IPS DF 4.7 (cell line): ENCODE data around the gene GPR18.
"Not testable (repeated sequence)": the region's sequence is repeated elsewhere in the genome, so short reads cannot be mapped to it uniquely, and the experiment has no call there.

Experiments
- DNase-seq: peaks from one replicate; pipeline ENCODE4 v3.0.0-alpha.2; 2013; ENCODE audit warnings: low spot score; ENCODE audit errors: extremely low read depth

The GPR18 gene

DNA sequence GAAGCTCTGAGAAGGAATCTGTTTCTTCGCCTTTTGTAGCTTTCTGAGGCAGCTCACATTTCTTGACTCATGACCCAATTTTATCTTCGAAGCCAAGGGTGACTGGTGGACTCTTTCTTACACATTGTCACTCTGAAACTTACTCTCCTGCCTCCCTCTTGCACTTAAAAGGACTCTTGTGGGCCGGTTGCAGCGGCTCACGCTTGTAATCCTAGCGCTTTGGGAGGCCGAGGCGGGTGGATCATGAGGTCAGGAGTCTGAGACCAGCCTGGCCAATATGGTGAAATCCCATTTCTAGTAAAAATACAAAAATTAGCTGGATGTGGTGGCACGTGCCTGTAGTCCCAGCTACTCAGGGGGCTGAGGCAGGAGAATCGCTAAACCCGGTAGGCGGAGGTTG, 27.6 kb downstream of the GPR18 start:
- not testable (repeated sequence) for DNase-seq

DNA sequence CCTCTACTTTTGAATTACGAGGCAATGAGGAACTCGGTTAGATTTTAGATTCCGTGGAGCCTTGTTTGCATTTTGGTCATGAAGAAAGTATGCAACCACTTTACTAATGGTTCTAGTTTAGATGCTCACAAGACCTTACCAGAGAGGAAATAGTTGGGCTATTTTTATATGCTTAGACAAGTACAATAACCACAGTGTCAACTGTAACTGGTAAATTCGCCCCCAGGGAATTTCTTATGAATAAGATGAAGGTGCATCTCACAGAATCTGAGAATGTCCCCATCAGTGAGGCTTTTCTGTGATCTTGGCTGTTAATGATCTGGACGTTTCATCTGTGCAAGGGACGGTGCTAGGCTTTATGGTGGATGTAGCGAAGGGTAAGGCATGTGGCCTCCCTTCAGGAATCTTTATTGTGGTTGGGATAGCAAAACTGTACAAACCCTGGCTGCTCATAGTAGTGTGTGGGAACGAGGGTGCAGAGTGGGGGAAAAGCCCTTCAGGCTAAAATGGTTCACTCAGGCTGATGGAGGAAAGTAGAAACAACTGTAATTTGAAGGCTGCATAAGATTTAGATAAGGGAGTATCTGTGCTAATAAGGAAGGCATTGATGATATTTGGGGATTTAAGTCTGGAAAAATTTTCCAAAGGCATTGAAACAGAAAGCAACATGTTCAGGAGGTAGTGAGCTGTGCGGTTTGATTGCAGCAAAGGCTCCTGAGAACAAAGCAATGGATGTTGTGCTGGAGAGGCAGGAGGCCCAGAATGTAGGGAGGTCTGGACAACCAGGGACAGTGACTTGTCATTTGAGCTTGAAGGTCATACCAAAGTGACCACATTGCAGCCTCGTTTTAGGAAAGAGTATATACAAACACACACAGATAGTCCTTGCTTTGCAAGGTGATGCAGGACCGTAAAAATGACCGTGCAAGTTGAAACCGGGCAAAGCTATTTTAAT, 29.2 kb downstream of the GPR18 start:
- DNase-seq = no peak

DNA sequence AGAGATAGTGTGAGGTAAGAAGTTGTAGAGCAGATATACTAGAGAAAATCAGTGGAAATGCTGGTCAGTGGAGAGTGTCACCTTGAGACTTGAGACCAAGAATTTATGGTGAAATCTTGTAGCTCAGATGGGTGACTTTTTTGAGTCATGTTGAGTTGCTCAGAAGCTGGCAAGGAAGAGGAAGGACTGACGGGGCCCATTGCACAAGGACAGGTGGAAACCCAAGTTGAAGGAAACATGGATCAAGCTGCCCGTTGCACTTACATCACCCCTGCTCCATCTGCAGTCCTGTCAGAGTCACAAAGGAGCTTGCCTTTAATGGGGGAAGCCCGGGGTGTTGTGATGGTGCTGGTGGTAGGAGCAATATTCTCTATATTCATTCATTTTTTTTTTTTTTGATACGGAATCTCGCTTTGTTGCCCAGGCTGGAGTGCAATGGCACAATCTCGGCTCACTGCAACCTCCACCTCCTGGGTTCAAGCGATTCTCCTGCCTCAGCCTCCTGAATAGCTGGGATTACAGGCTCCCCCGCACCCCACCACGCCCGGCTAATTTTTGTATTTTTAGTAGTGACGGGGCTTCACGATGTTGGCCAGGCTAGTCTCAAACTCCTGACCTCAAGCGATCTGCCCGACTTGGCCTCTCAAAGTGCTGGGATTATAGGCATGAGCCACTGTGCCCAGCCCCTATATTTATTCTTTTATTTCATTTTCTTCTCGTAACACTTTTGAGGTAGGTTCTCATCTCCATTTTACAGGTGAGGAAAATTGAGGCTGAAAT, 30.1 kb downstream of the GPR18 start:
- no peak for DNase-seq

DNA sequence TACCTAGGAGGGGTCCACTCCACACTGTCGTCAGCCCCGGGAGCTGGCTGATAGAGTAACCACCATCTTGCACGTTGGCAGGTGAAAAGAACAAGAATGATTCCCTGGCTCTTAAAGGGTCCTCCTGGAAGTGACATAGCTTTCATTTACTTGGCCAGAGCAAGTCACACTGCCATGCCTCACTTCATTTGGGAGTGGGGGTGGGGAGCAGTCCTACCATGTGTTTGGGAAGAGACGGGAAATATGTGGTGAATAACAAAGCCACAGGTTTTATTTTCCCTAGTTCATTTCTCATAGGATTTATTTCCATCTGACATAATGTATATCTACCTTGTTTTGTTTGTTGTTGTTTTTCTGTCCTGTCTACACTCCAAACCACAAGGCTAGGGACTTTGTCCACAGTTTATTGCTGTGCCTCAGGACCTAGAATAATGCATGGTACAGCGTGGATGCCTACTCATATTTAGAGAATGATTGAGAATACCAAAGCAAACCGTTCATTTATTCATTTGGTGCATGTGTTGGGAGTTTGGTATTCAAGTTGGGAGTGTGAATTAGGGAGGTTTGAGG, 30.8 kb downstream of the GPR18 start:
- DNase-seq = no peak

DNA sequence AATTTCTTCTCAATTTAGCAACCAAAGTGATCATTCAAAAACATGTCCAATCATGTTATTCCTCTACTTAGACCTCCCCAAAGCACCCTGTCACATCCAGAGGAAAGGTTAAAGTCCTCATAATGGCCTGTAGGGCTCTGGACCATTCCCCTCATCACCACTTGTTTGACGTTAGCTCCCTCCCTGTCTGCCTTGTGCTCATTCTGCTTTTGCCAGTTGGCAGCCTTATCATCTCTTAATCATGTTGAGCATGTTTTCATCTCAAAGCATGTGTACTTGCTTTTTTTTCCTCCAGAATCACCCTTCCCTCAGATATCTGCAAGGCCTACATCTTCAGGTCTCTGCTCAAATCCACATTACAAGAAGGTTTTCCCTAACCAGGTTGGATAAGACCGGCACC, 31.7 kb downstream of the GPR18 start:
- no peak for DNase-seq

DNA sequence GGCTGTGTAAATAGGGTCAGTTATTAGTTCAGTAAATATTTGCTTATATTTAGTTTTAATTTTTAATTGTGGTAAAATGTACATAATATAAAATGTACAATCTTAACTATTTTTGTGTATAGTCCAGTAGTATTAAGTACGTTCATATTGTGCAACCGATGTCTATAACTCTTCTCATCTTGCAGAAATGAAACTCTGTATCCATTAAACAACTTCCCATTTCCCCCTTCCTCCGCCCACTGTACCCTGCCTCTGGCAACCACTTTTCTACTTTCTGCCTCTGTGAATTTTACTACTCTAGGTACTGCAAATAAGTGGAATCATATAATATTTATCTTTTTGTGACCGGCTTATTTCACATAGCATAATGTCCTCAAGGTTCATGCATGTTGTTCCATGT, 33.1 kb downstream of the GPR18 start:
- DNase-seq = no peak

DNA sequence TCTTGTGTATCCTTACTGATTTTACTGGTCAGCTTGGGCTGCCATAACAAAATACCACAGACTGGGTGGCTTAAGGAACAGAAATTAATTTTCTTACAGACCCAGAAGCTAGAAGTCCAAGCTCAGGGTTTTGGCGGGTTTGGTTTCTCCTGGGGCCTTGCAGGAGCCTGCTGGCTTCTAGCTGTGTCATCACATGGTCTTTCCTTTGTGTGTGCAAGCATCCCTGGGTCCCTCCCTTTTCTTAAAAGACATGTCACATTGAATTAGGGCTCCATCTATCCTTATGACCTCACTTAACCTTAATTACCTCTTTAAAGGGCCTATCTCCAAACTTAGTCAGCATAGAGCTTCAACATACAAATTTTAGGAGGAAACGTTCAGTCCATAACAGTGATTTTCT, 34.2 kb downstream of the GPR18 start:
- DNase-seq = no peak

DNA sequence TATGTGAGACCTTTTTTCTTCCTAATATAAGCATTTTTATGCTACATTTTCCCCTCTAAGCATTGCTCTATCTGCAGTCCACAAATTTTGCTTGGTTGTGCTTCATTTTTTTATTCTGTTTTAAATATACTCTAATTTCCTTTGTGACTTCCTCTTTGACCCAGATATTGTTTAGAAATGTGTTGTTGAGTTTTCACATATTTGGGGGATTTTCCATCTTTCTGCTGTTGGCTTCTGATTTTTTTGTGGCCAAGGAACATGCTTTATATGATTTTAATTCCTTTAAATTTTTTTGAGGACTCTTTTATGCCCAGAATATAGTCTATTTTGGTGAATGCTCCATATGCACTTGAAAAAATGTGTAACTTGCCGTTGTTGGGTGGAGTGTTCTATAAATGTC, 34.6 kb downstream of the GPR18 start:
- no peak for DNase-seq

DNA sequence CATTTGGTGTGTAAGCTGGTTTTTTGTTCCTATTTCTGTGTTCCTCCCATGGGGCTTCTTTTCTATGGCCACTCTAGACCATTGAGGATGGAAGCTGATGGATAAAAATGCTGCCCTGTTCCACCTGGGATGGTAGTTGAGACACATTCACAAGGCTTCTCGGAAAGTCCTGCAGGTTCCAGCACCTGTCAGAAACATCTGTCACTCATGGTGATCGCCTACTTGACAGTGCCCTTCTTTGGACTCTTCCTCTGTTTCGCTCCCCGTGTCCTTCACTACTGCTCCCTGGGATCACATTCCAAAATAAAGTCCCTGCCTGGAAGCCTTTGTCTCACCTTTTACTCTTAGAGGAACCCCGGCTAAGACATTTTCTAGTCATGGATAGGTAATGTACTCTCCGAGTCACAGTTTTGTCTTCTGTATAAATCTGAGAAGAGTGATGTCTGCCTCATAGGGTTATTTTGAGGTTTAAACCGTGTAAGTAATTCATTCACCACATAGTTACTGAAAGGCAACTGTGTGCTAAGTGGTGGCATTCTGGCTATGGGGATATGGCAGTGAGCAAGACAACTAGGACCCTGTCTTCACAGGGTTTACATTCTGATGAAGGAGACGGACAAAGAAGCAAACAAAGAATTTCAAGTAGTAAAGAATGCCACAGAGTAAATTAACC, 36.5 kb downstream of the GPR18 start:
- no peak for DNase-seq

DNA sequence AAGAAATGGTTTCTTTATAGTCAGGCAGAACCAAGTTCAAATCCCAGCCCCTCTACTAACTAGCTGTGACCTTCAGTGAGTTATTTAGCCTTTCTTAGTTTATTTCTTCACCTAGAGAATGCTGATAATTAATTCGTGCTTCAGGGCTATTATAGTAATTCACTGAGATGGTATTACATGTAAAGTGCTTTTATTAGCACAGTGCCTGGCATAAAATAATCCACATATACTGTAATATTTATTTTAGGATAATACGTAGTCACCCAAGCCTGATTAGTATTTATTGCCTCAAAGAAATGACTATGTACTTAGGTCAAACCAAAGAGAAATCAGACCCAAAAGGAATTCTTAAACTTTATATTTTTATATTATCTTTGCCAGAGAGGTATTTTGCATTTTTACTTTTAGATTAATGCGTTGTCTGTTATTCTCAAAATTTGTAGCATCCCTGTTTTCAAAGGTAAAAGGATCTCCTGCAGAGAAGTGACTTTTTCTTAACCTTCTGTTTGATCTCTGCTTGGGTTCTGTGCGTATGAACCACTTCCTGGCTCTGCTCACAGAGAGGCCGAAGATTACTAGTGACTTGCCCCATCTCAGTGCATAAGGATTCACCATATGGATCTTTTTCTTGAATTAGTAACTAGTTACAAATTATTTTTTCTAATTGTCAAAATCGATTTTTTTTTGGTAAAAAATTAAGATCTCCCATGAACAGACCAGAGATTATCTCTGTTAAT, 37.8 kb downstream of the GPR18 start:
- no peak for DNase-seq

DNA sequence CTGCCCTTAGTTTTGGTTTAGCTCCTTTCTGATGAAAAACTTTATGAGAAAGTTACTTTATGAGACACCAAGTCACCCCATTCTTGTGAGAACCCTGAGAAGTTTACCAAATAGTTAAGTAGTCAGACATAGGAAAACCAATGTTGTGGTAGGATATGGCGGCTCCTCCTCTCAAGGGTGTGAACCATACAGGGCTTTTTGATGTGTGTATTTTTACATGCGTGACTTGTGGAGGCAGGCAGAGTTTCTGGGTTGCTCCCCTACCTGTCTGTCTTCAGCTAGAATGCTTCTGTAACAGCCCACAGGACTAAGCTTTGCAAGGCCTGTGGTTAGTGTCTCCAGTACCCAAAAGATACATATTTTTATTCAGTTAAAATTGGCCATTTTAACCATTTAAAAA, 39.2 kb downstream of the GPR18 start:
- DNase-seq = no peak

DNA sequence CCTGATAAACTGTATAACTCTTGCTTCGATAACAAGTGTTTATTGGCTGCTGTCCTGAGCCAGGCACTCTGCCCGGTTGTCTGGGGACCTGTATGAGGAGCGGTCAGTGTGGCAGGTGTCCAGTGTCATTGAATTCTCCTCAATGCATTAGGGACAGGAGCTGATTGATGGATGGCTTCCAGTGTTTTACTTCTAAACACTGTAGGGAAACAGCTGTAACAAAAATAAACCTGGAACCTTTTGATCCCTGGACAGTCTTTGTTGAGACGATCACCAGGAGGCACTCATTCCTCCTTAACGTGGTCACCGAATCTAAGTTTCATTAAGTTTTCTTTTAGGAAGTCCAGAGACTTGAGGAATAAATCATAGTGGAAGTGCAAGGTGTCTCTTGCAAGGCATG, 39.6 kb downstream of the GPR18 start:
- no peak for DNase-seq

DNA sequence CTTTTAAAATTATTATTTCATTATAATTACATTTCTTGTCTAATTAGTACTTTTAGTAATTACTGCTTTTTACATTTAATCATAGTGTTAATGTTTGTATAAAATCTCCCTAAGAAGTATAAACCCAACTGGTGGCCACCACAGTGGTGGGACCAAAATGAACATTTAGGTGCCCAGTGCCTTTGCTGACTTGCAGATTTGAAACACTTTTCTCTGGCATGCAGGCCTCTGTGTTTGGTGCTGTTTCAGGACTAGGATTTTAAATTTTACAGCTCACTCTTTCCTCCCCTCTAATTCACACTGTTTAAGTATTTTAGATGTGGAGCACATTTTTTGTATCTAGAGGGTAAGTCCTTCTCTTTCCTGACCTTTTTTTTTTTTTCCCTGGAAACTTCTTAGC, 40.1 kb downstream of the GPR18 start:
- DNase-seq = no peak

DNA sequence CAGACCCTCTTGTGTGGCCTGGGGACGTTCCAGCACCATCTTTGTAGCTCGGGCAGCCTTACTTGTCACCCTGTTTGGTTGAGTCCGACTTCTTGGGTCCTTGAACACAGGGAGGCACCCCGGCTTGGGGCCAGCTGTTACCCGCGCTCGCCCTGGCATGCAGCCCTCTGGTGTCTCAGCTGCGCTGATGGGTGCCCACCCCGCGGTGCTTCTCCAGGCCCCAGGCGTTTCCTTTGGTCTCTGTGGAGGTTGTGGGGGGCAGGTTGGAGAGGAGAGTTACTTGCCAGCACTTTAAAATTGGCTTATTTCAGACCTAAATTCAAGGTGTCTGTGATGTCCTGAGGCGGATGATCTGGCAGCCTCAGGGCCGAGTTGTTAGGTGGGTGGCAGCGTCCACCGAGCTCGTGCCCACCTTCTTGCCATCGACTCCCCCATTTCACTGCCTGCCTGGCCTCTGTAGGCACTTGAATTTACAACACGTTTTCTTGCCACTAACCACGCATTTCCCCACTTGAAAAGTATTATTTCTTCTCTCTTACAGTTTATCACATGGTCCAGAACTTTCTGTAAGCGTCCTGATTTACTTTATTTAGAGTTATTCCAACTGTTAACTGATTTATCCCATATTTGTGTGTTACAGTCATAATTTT, 40.6 kb downstream of the GPR18 start:
- DNase-seq = no peak

DNA sequence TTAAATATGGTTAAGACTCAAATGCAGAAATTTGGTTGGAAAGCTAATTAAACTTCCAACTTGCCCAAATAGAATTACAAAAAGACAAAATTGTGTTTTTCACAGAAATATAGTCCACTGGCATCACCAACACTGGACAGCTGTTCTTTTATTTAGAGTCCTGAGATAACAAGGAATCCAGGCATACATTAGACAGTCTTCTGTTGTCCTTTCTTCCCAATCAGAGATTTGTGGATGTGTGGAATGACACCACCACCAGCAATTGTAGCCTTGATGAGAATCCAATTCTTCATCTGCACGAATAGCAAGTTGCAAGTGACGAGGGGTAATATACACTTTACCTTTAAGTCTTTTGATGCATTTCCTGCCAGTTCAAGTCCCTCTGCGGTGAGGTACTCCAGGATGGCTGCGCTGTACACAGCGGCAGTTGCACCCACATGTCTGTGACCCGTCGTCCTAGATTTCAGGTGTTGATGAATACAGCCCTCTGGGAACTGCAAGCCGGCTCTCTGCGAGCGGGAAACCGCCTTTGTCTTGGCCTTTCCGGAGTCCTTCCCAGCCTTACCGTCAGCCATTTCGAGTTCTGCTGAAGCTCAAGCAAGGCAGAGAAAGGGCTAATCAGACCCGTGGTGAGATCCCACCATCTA, 42.9 kb downstream of the GPR18 start:
- DNase-seq = no peak

DNA sequence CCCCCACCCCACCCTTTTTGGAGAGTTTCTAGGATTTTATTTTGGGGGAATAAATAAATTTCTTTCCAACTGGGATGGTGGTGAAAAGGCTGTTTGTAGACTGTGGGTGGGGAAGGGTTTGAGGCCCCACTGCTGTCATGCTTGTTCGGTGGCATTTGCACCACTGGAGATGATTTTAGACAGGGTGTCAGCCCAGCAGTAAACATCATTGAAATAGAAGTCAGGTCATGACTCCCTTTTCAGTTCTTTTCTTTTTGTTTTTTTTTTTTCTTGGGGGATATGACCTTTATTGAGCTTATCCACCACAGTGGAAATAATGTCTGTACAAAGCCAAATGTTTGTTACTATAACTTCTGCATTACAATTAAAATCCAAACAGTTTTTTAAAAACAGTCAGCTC, 43.4 kb downstream of the GPR18 start:
- no peak for DNase-seq

DNA sequence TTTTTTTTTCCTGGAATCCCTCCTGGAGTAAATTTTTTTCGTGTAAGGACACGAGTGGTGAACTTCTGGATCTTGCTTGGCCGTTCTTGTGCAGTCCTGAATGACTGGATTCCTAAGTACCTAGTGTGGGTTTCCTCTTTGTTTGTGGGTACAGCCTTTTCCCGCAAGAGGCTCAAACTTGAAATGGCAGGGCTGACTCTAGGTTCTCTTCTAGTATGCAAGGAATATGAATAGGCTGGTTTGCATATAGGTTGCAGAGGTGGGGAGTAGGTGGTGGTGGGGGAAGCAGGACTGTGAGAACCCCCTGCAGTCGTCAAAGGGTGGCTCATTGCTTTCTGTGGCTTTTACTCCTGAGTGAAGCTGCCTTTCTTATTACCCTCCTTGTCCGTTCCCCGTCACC, 43.9 kb downstream of the GPR18 start:
- no peak for DNase-seq

DNA sequence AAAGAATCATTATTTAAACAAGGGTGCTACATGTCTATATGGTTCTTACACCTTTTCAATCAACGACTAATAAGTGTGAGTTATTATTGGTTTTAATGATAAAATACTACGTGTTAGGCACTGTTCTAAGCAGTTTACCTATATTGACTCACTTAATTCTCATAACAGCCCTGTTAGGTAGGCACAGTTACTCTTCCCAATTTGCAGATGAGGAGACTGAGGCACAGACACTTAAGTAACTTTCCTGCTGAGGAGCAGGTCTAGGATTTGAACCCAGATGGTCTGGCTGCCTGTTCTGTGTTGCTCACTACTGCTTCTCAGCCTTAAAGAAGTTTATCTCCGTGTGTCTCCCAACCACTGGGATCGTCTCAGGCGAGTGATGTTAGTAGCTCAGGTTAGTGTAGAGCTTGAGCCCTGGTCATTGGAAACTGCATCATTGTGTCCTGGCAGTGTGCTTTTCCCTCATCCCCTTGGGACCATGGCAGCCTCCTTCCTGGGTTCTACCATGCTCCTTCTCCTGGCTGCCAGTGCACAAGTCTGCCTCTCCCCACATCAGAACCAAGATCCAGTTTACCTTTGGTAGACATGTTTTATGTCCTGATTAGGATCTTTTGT, 46.7 kb downstream of the GPR18 start:
- DNase-seq = no peak

DNA sequence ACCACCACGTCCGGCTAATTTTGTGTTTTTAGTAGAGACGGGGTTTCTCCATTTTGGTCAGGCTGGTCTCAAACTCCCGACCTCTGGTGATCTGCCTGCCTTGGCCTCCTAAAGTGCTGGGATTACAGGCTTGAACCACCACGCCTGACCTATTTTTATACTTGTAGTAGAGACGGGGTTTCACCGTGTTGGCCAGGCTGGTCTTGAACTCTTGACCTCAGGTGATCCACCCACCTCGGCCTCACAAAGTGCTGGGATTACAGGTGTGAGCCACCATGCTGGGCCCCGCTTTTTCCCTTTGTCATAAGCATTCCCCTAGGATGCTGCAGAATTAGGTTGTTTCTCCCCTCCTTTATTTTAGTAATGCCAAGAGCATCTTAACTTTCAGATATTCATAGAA, 47.6 kb downstream of the GPR18 start:
- DNase-seq = not testable (repeated sequence)
